H1 (cell line): ENCODE data around the gene UNK. TPM values are rescaled to one million over a fixed set of nuclear protein-coding genes. Genes with fewer than 3 reads are reported as not detected.

Experiments
- CTCF ChIA-PET: fragments of 300-600 bp; sonication (Branson Sonifier 250); formaldehyde crosslinking; loops from one replicate; lab custom pipeline; 2021; ENCODE audit not compliant: partially characterized antibody; lab: Charles Lee
- POLR2A ChIA-PET: fragments of 300-600 bp; sonication (Branson Sonifier 250); formaldehyde crosslinking; loops from one replicate; lab custom pipeline; 2021; ENCODE audit warnings: inconsistent platforms; ENCODE audit not compliant: partially characterized antibody; lab: Charles Lee
- DNase-seq, 2 experiments: peaks; one replicate each; pipeline versions ENCODE4 v3.0.0 to v3.0.0-alpha.2; 2010 to 2022; ENCODE audit warnings: low spot score in 2 of 2, low read depth in 1 of 2, mixed read lengths in 1 of 2
- FAIRE-seq: peaks from 2 replicates; lab custom pipeline; 2011; peaks lifted over from hg19 to GRCh38; lab: Jason Lieb, UNC
- H2AFZ ChIP-seq: 2 replicates; pipeline ENCODE4 v1.8.1; 2012; ENCODE audit warnings: low read length, inconsistent platforms
- H2AK5ac ChIP-seq: 2 replicates; pipeline ENCODE4 v1.6.1; 2013; ENCODE audit warnings: low read depth, low read length
- H2BK120ac ChIP-seq: replicated peaks from 2 replicates; pipeline ENCODE3; 2013; ENCODE audit warnings: low read depth, low read length, inconsistent platforms
- H2BK12ac ChIP-seq: 2 replicates; pipeline ENCODE4 v1.6.1; 2013; ENCODE audit warnings: low read depth, low read length
- H2BK15ac ChIP-seq: 2 replicates; pipeline ENCODE4 v1.6.1; 2013; ENCODE audit warnings: low read length
- H2BK20ac ChIP-seq: 2 replicates; pipeline ENCODE4 v1.6.1; 2013; ENCODE audit warnings: low read length
- H2BK5ac ChIP-seq: 2 replicates; pipeline ENCODE4 v1.6.1; 2013; ENCODE audit warnings: low read depth, low read length
- H3K14ac ChIP-seq: 2 replicates; pipeline ENCODE4 v1.6.1; 2013; ENCODE audit warnings: inconsistent platforms; ENCODE audit not compliant: insufficient read length
- H3K18ac ChIP-seq: 2 replicates; pipeline ENCODE4 v1.6.1; 2013; ENCODE audit warnings: low read length; ENCODE audit errors: extremely low read depth
- H3K23ac ChIP-seq: 2 replicates; pipeline ENCODE4 v1.6.1; 2013; ENCODE audit warnings: inconsistent platforms; ENCODE audit not compliant: insufficient read length
- H3K23me2 ChIP-seq: 2 replicates; pipeline ENCODE4 v1.6.1; 2013; ENCODE audit warnings: low read depth, low read length
- H3K27ac ChIP-seq: 2 replicates; pipeline ENCODE4 v1.6.1; 2011; ENCODE audit warnings: low read depth, low read length, inconsistent platforms
- H3K27me3 ChIP-seq, 4 experiments: replicated peaks in 1 of 4; 1 replicate in 1 of 4; 2 replicates in 3 of 4; pipeline versions ENCODE4 v1.6.1 to v1.8.1; 2011 to 2013; ENCODE audit warnings: low read length in 3 of 4, mild to moderate bottlenecking in 3 of 4, inconsistent platforms in 2 of 4, mixed read lengths in 2 of 4, moderate library complexity in 1 of 4; ENCODE audit not compliant: control insufficient read depth in 3 of 4, insufficient read depth in 3 of 4; ENCODE audit errors: extremely low read depth in 1 of 4
- H3K36me3 ChIP-seq, 4 experiments: 2 replicates each; pipeline versions ENCODE4 v1.6.1 to v1.8.1; 2011 to 2013; ENCODE audit warnings: mild to moderate bottlenecking in 4 of 4, low read length in 3 of 4, moderate library complexity in 2 of 4, control low read depth in 1 of 4, inconsistent platforms in 1 of 4; ENCODE audit not compliant: insufficient read depth in 4 of 4, control insufficient read depth in 2 of 4
- H3K4ac ChIP-seq: replicated peaks from 2 replicates; pipeline ENCODE3; 2013; ENCODE audit warnings: low read length, low read depth, mixed read lengths, inconsistent platforms; ENCODE audit not compliant: insufficient read length
- H3K4me1 ChIP-seq, 4 experiments: replicated peaks in 1 of 4; 1 replicate in 1 of 4; 2 replicates in 3 of 4; pipeline versions ENCODE4 v1.6.1 to v1.8.1; 2011 to 2013; ENCODE audit warnings: low read length in 3 of 4, inconsistent platforms in 2 of 4, mixed read lengths in 1 of 4; ENCODE audit not compliant: insufficient read depth in 4 of 4, control insufficient read depth in 3 of 4
- H3K4me2 ChIP-seq, 2 experiments: 2 replicates each; pipeline versions ENCODE4 v1.6.1 to v1.8.1; 2011 to 2013; ENCODE audit warnings: low read depth in 2 of 2, low read length in 2 of 2, control low read depth in 1 of 2, inconsistent platforms in 1 of 2, mild to moderate bottlenecking in 1 of 2; ENCODE audit not compliant: insufficient read depth in 1 of 2
- H3K4me3 ChIP-seq, 4 experiments: fragments of 200-600, 300-600 bp in 1 of 4; sonication (generic), shearing (Covaris generic), sonication (Bioruptor Twin) in 1 of 4; 2 replicates each; pipeline versions ENCODE4 v1.5.1 to v1.8.1; 2011 to 2016; ENCODE audit warnings: low read length in 4 of 4, low read depth in 3 of 4, control low read depth in 2 of 4, inconsistent platforms in 2 of 4, mild to moderate bottlenecking in 2 of 4, mixed read lengths in 1 of 4, moderate library complexity in 1 of 4; ENCODE audit not compliant: insufficient read depth in 2 of 4; ENCODE audit errors: extremely low read depth in 1 of 4
- H3K56ac ChIP-seq: replicated peaks from 2 replicates; pipeline ENCODE3; 2013; ENCODE audit warnings: low read depth, mild to moderate bottlenecking, mixed read lengths, low read length, inconsistent platforms; ENCODE audit not compliant: insufficient read length
- H3K79me1 ChIP-seq: 2 replicates; pipeline ENCODE4 v1.6.1; 2013; ENCODE audit warnings: low read depth, low read length, control low read depth
- H3K79me2 ChIP-seq, 2 experiments: 2 replicates each; pipeline versions ENCODE4 v1.6.1 to v1.8.1; 2012 to 2013; ENCODE audit warnings: low read length in 2 of 2, mild to moderate bottlenecking in 2 of 2, inconsistent platforms in 1 of 2; ENCODE audit not compliant: insufficient read depth in 2 of 2, control insufficient read depth in 1 of 2
- H3K9ac ChIP-seq, 4 experiments: replicated peaks in 1 of 4; 1 replicate in 1 of 4; 2 replicates in 3 of 4; pipeline versions ENCODE4 v1.6.1 to v1.8.1; 2011 to 2013; ENCODE audit warnings: low read depth in 3 of 4, low read length in 3 of 4, control low read depth in 2 of 4, mild to moderate bottlenecking in 2 of 4, moderate library complexity in 2 of 4, inconsistent platforms in 1 of 4; ENCODE audit errors: extremely low read depth in 1 of 4
- H3K9me3 ChIP-seq, 2 experiments: 2 replicates each; pipeline versions ENCODE4 v1.6.1 to v1.8.1; 2012 to 2013; ENCODE audit warnings: mild to moderate bottlenecking in 2 of 2, moderate library complexity in 2 of 2, control low read depth in 1 of 2, inconsistent platforms in 1 of 2, low read depth in 1 of 2, low read length in 1 of 2, mixed read lengths in 1 of 2; ENCODE audit not compliant: insufficient read depth in 2 of 2
- H4K20me1 ChIP-seq, 2 experiments: replicated peaks in 1 of 2; 2 replicates each; pipeline versions ENCODE3 to v1.8.1; 2011 to 2013; ENCODE audit warnings: inconsistent platforms in 2 of 2, low read length in 2 of 2, mild to moderate bottlenecking in 1 of 2; ENCODE audit not compliant: insufficient read depth in 2 of 2, control insufficient read depth in 1 of 2
- H4K5ac ChIP-seq: 2 replicates; pipeline ENCODE4 v1.6.1; 2013; ENCODE audit warnings: low read length, low read depth, mixed read lengths, inconsistent platforms; ENCODE audit not compliant: insufficient read length
- H4K8ac ChIP-seq: 2 replicates; pipeline ENCODE4 v1.8.0; 2013; ENCODE audit warnings: mild to moderate bottlenecking, moderate library complexity, low read length, inconsistent platforms; ENCODE audit not compliant: insufficient read depth; ENCODE audit errors: extremely low read depth
- H4K91ac ChIP-seq: replicated peaks from 2 replicates; pipeline ENCODE3; 2013; ENCODE audit warnings: low read length, mixed read lengths, inconsistent platforms; ENCODE audit not compliant: insufficient read length
- BCL11A ChIP-seq, 2 experiments: IDR thresholded peaks; one replicate each; pipeline ENCODE4 v1.6.1; 2011; ENCODE audit warnings: low read depth in 2 of 2, low read length in 2 of 2, mild to moderate bottlenecking in 2 of 2
- CBX5 ChIP-seq: fragments of 300-800, 300-1000 bp; sonication (generic); IDR thresholded peaks from 2 replicates; pipeline ENCODE4 v1.7.1; 2016; ENCODE audit warnings: antibody characterized with exemption, low read length, low read depth
- CEBPB ChIP-seq: IDR thresholded peaks from 2 replicates; pipeline ENCODE4 v1.6.1; 2012; ENCODE audit warnings: low read depth, low read length
- HDAC6 ChIP-seq: IDR thresholded peaks from one replicate; pipeline ENCODE4 v1.7.1; 2012; ENCODE audit warnings: low read depth, mild to moderate bottlenecking, inconsistent platforms, low read length, moderate library complexity
- JUN ChIP-seq: IDR thresholded peaks from 2 replicates; pipeline ENCODE4 v1.6.1; 2011; ENCODE audit warnings: low read depth, mild to moderate bottlenecking, improper control_type of control experiment, low read length
- MAFK ChIP-seq: IDR thresholded peaks from 2 replicates; pipeline ENCODE4 v1.6.1; 2012; ENCODE audit warnings: low read depth, mild to moderate bottlenecking, improper control_type of control experiment, low read length
- POLR2AphosphoS5 ChIP-seq: IDR thresholded peaks from 2 replicates; pipeline ENCODE4 v1.6.1; 2011; ENCODE audit warnings: low read depth, low read length
- SP1 ChIP-seq: IDR thresholded peaks from 2 replicates; pipeline ENCODE4 v1.6.1; 2011; ENCODE audit warnings: low read depth, low read length
- WGBS, 2 experiments: shearing (Covaris generic) in 1 of 2; methylation state at CpG; one replicate each; pipeline versions ENCODE4 v1.1.6 to v1.1.7; 2013 to 2015; ENCODE audit warnings: low lambda C conversion rate in 2 of 2, mixed read lengths in 2 of 2, inconsistent platforms in 1 of 2, low coverage in 1 of 2, missing lambda C conversion rate in 1 of 2; ENCODE audit not compliant: insufficient replicate concordance in 2 of 2, insufficient coverage in 1 of 2, insufficient read length in 1 of 2; ENCODE audit errors: extremely low coverage in 1 of 2, missing lambda C conversion rate in 1 of 2; 5-methylcytosine and 5-hydroxymethylcytosine counted together
- polyA plus RNA-seq, 7 experiments: library from polyadenylated mRNA; depleted of rRNA in 3 of 7; stranded (reverse) in 5 of 7; unstranded in 2 of 7; fragments of >200 nt in 5 of 7; fragments of 200-250 nt in 2 of 7; gene quantifications; 1 replicate in 5 of 7; 2 replicates in 1 of 7; 4 replicates in 1 of 7; pipeline versions ENCODE4 v1.2.1 to v1.2.3, GENCODE V29; 2011 to 2013; ENCODE audit warnings: missing spikeins in 2 of 7, mixed read lengths in 2 of 7
- total RNA-seq: library from RNA; stranded (reverse); fragmentation: NEBNext Ultra II Directional; extraction: Animal tissue kit (Norgen Biotek cat#: 25700); gene quantifications from 2 replicates; pipeline ENCODE4 v1.2.1, GENCODE V29; 2021
- TF ChIP-seq, protein P1 (sequence below): IDR thresholded peaks from 2 replicates; pipeline ENCODE4 v1.6.1; 2012; ENCODE audit warnings: low read length, inconsistent platforms
- TF ChIP-seq, protein P2 (sequence below), 3 experiments: IDR thresholded peaks; 1 replicate in 2 of 3; 2 replicates in 1 of 3; pipeline versions ENCODE4 v1.5.1 to v1.6.1; 2011; ENCODE audit warnings: low read length in 3 of 3, mild to moderate bottlenecking in 3 of 3, inconsistent platforms in 2 of 3, low read depth in 1 of 3, moderate library complexity in 1 of 3; ENCODE audit not compliant: insufficient read depth in 1 of 3; ENCODE audit errors: control extremely low read depth in 1 of 3

UNK gene
- total and polyA plus RNA-seq, 2 of the 8 experiments (the other 6 are each of a cell fraction or from before 2014, with no cell fraction given) = 24.2 to 33.3 TPM

GRCh38 chr17:75836605-75837004, 52.0 kb downstream of the UNK start:
- Histone ChIP-seq H4K20me1 (no peaks in the 10 kb centered on the region), H2AK5ac (no peak overlapping the region), H4K5ac (no peak overlapping the region), H2BK15ac (0 out of 2 replicates have a peak overlapping the region, but pooled peaks have one; percentile 29), H3K4me2 (no peak overlapping the region), H3K79me2 (no peaks in the 10 kb centered on the region), H3K27me3 (no peaks in the 10 kb centered on the region), H2BK12ac (no peak overlapping the region), H3K9me3 (no peaks in the 10 kb centered on the region), H3K4me3 (no peak overlapping the region), H3K14ac (no peak overlapping the region), H3K18ac (no peak overlapping the region; the same call in 1 of the 2 replicates), H4K91ac (no peak overlapping the region), H3K4ac (no peak overlapping the region), H3K27ac (no peak overlapping the region), H2BK120ac (no peak overlapping the region), H3K56ac (no peak overlapping the region), H2BK20ac (no peak overlapping the region), H3K79me1 (no peaks in the 10 kb centered on the region), H3K23me2 (no peaks in the 10 kb centered on the region; the same call in 1 of the 2 replicates), H4K8ac (no peak overlapping the region; the same call in 1 of the 2 replicates), H3K23ac (no peak overlapping the region), H3K9ac (no peak overlapping the region), H2BK5ac (0 out of 2 replicates have a peak overlapping the region, but pooled peaks have one; percentile 35), H2AFZ (no peak overlapping the region), H3K36me3 (no peaks in the 10 kb centered on the region), H3K4me1 (peaks cover 0 to 17% (median 10%) of the 10 kb centered on the region in 4 experiments; a peak in 6 of 7 replicates)
- CTCF ChIA-PET = interaction anchor here (0.6 to 21.9 kb wide), 8 partner anchors 11 to 712 kb away, joined by 3 to 563 read pairs (median 4); partner anchors contain the start of genes UNC13D and WBP2
- FAIRE-seq (no peak), DNase-seq (no peak)
- POLR2A ChIA-PET = interaction anchor here (0.6 to 7.4 kb wide), 6 partner anchors 8 to 162 kb away, joined by 3 to 36 read pairs (median 4); partner anchors contain the start of gene UNC13D
- 85% methylated on average over 9 of the region's 9 CpGs; no CpG with 5 or more reads in 1 of the 2 experiments for WGBS, 2 experiments
- TF ChIP-seq CBX5 = no peak
- no peak for TF ChIP-seq SP1
- TF ChIP-seq BCL11A (IDR thresholded peaks at IDR 0.05; ENCODE audit: low read depth in 2 of 2, low read length in 2 of 2) = no peak
- TF ChIP-seq, protein P1, sequence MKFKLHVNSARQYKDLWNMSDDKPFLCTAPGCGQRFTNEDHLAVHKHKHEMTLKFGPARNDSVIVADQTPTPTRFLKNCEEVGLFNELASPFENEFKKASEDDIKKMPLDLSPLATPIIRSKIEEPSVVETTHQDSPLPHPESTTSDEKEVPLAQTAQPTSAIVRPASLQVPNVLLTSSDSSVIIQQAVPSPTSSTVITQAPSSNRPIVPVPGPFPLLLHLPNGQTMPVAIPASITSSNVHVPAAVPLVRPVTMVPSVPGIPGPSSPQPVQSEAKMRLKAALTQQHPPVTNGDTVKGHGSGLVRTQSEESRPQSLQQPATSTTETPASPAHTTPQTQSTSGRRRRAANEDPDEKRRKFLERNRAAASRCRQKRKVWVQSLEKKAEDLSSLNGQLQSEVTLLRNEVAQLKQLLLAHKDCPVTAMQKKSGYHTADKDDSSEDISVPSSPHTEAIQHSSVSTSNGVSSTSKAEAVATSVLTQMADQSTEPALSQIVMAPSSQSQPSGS = no peak
- TF ChIP-seq JUN = no peak
- TF ChIP-seq HDAC6 = no peak
- no peak for TF ChIP-seq CEBPB
- no peak for TF ChIP-seq MAFK
- TF ChIP-seq, protein P2, sequence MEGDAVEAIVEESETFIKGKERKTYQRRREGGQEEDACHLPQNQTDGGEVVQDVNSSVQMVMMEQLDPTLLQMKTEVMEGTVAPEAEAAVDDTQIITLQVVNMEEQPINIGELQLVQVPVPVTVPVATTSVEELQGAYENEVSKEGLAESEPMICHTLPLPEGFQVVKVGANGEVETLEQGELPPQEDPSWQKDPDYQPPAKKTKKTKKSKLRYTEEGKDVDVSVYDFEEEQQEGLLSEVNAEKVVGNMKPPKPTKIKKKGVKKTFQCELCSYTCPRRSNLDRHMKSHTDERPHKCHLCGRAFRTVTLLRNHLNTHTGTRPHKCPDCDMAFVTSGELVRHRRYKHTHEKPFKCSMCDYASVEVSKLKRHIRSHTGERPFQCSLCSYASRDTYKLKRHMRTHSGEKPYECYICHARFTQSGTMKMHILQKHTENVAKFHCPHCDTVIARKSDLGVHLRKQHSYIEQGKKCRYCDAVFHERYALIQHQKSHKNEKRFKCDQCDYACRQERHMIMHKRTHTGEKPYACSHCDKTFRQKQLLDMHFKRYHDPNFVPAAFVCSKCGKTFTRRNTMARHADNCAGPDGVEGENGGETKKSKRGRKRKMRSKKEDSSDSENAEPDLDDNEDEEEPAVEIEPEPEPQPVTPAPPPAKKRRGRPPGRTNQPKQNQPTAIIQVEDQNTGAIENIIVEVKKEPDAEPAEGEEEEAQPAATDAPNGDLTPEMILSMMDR (IDR thresholded peaks at IDR 0.05; ENCODE audit: control extremely low read depth in 1 of 3, insufficient read depth in 1 of 3, low read depth in 1 of 3, low read length in 3 of 3) = no peak
- no peak for TF ChIP-seq POLR2AphosphoS5
